ENCODE measurements around the gene MYL4.

MYL4 gene

GRCh38 chr17:47240806-47241205 lies 31.7 kb downstream of the MYL4 start:
- TF ChIP-seq CTCF (IDR thresholded peaks at IDR 0.05; ENCODE audit: low read length, missing control alignments), result no peak
- no peak overlapping the region for H3K4me3 ChIP-seq (replicated peaks; ENCODE audit: low read depth, low read length)
- DNase-seq (ENCODE audit: low read depth), result no peak

GRCh38 chr17:47242648-47243047 lies 33.5 kb downstream of the MYL4 start:
- DNase-seq (ENCODE audit: low read depth), result no peak
- H3K4me3 ChIP-seq (replicated peaks; ENCODE audit: low read depth, low read length), result no peak overlapping the region
- TF ChIP-seq CTCF (IDR thresholded peaks at IDR 0.05; ENCODE audit: low read length, missing control alignments), result no peak

- H3K4me3 ChIP-seq (replicated peaks; ENCODE audit: low read depth, low read length), result no peak overlapping the region
- no peak for DNase-seq (ENCODE audit: low read depth)
- no peak for TF ChIP-seq CTCF (IDR thresholded peaks at IDR 0.05; ENCODE audit: low read length, missing control alignments)
These were observed 34.8 kb downstream of the MYL4 start for GRCh38 chr17:47243737-47244598.

GRCh38 chr17:47244697-47245096 lies 35.5 kb downstream of the MYL4 start:
- TF ChIP-seq CTCF (IDR thresholded peaks at IDR 0.05; ENCODE audit: low read length, missing control alignments), result no peak
- H3K4me3 ChIP-seq (replicated peaks; ENCODE audit: low read depth, low read length), result no peak overlapping the region
- DNase-seq (ENCODE audit: low read depth), result peak; percentile 66

- no peak for DNase-seq (ENCODE audit: low read depth)
- no peak overlapping the region for H3K4me3 ChIP-seq (replicated peaks; ENCODE audit: low read depth, low read length)
- no peak for TF ChIP-seq CTCF (IDR thresholded peaks at IDR 0.05; ENCODE audit: low read length, missing control alignments)
These were observed 37.0 kb downstream of the MYL4 start for GRCh38 chr17:47246120-47246519.

- H3K4me3 ChIP-seq (replicated peaks; ENCODE audit: low read depth, low read length), result no peak overlapping the region
- TF ChIP-seq CTCF (IDR thresholded peaks at IDR 0.05; ENCODE audit: low read length, missing control alignments), result no peak
These were observed 41.7 kb downstream of the MYL4 start for GRCh38 chr17:47250855-47251254.

More at GRCh38 chr17:47250855-47251254, 41.7 kb downstream of the MYL4 start:
- DNase-seq (ENCODE audit: low read depth), result no peak
